Activated gamma-delta T cell (primary cell): ENCODE results near the gene RNU6-1.

Source experiments
- DNase-seq: peaks from one replicate; lab custom pipeline; 2025; lab: John Stamatoyannopoulos, UW

RNU6-1 gene

DNA sequence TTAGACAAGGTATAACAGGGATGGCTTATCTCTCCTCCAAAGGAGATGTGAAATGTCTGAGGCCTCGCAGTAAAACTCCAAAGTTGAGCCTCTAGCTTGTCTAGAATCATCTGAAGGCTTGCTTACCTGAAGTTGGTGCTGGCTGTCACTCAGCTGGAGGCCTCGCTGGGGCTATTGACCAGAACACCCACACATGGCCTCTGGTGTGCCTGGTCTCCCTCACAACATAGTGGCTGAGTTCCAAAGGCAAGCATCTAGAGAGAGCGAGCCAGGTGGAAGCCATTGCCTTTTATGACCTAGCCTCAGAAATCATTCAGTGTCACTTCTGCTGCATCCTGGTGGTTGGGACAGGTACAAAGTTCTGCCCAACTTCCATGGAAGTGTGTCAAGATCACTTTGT, 17.4 kb upstream of the RNU6-1 start:
- DNase-seq, result no peak

DNA sequence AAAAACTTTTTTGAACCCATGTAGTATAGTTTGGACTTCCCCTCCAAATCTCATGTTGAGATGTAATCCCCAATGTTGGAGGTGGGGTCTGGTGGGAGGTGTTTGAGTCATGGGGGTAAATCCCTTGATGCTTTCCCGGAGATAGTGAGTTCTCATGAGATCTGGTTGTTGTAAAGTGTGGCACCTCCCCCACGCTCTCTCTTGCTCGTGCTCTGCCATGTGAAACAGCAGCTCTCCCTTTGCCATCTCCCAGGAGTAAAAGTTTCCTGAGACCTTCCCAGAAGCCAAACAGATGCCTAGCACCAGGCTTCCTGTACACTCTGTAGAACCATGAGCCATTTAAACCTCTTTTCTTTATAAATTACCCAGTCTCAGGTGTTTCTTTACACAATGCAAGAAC, 16.0 kb upstream of the RNU6-1 start:
- DNase-seq, result no peak

- DNase-seq, result no peak
Measured at GRCh38 chr15:67854358-67854757, 14.5 kb upstream of the RNU6-1 start.

GRCh38 chr15:67853454-67853853, 13.6 kb upstream of the RNU6-1 start:
- DNase-seq, result no peak

- DNase-seq, result no peak
Measured at GRCh38 chr15:67852418-67852817, 12.6 kb upstream of the RNU6-1 start.

- no peak for DNase-seq
Measured at GRCh38 chr15:67850994-67851571, 11.2 kb upstream of the RNU6-1 start.

GRCh38 chr15:67850336-67850735, 10.5 kb upstream of the RNU6-1 start:
- no peak for DNase-seq

DNA sequence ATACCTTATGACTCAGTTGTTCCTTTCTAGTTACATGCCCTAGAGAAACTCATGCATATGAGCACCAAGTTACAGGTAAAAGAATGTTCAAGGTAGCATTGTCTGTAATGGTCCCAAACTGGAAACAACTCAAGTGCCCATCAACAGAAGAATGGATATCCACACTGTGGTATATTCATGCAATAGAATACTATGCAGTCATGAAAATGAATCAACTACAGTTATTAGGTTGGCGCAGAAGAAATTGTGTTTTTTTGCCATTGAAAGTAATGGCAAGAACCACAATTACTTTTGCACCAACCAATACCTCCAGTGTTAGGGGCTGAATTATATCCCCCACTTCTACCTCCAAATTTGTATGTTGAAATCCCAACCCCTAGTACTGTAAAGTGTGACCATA, 9.7 kb upstream of the RNU6-1 start:
- no peak for DNase-seq

DNA sequence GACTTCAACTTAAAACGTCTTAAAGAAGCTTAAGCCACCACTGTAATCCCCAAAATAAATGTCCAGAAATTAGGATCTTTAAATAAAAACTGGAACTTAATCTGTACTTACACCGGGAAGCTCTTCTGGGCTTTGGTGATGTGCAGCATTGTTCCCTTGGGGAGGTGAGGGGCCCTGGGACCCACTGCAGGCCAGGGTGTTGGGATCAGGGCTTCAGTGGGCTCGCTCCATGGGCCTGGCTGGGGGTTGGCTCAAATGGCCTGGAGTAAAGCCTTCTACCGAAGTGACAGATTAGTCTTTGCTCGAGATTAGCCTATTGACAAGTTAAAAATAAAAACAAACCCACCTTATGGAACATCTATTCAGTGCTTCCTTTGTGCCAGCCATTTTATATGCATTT, 6.1 kb upstream of the RNU6-1 start:
- DNase-seq, result no peak

GRCh38 chr15:67843571-67844387, 3.9 kb upstream of the RNU6-1 start:
- no peak for DNase-seq

GRCh38 chr15:67843092-67843501, 3.3 kb upstream of the RNU6-1 start:
- no peak for DNase-seq

DNA sequence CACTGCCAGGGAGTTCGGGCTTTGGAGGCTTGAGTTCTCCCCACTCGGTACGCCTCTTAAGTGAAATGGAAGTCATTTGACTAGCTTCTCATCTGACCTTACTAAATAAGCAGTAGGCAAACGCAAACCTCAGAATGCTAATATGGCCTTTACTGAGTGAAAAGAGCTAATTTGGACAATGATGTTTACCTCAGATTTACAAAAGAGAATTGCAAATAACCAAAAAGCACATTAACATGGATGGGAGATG, 1.6 kb upstream of the RNU6-1 start:
- no peak for DNase-seq

GRCh38 chr15:67840749-67841512, 1.1 kb upstream of the RNU6-1 start:
- no peak for DNase-seq

GRCh38 chr15:67839499-67839928, 331 bp downstream of the RNU6-1 start:
- DNase-seq, result no peak

DNA sequence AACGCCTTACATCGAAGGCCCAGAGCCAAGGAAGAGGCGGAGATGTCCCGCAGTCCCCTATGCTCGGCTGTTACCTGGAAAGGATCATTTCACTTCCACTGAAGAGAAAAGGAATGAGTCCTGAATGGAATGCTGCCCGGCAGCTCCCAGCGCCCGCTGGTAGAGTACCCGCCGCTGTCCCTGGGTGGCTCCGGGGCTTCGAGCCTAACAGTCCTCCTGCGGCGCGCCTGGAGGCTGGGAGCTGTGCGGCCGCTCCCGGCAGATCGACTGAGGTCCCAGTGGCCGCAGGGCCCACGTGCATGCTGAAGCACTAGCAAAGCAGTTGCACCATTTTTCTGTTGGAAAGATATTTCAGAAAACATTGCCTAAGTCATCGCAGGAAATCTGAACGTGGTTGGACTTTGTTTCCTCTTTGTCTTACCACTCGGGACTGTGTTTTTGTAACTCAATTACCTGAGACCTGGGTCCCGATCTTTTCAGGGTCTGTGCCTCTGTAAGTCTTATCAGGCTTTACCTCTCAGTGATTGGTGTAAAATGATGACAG, 984 bp downstream of the RNU6-1 start:
- no peak for DNase-seq

GRCh38 chr15:67836955-67837354, 2.9 kb downstream of the RNU6-1 start:
- no peak for DNase-seq

DNA sequence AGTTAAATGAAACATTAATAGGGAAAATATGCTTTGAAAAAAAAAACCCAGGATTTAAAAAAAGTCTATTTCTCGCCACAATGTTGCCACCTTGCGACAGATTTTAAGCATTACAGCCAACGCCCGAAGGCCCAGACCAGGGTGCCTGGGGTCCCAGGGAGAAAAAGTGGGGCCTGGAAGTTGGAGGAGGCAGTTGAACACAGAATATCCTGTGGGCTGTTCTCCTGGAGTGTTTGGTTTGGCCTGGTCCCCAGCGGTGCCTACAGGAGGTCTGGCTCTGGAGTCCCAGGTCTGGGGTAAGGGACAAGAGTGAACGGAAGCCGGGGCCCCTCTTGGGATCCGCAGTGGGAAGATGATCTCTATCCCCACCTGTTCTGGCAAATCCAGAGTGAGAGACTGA, 3.4 kb downstream of the RNU6-1 start:
- no peak for DNase-seq

- DNase-seq, result no peak
Measured at GRCh38 chr15:67836134-67836455, 3.8 kb downstream of the RNU6-1 start.

DNA sequence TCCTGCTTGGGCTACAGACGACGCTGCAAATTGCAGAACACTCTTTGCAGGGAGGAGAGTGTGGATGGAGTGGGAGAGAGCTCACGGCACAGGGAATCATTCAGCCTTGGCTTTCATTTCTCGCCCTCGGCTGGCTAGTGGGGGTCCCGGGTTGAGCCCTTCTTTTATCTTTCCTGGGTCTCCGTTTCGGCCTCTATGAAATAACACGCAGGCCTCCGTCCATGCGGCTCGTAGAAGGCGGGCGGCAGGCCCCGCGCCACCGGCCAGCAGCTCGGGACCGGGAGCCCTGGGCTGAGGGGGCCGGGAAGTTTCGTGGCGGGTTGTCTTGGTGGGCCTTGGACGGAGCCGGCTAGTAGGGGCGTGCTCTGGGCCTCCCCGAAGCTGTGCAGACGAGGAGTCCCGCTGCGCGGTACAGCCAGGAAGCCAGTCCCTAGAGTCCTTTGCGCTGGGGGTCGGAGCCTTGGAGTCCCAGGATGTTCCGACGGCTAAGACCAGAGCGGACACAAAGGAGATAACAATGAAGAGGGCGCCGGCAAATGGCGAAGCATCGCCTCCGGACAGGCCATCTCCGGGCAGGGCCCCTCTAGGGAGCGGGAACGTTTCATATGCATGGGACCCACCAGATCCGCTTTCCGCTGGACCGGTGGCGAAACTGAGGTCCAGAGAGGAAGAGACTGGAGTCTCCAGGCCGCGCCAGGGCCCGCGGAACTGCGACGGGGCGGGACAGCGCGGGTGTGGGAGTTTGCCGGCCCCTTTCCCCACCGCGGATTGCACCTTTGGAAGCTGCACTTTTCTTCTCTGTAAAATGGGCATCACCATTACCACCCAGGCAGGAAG, 4.3 kb downstream of the RNU6-1 start:
- no peak for DNase-seq

- DNase-seq, result no peak
Measured at GRCh38 chr15:67834581-67835296, 5.1 kb downstream of the RNU6-1 start.

GRCh38 chr15:67833710-67834511, 5.9 kb downstream of the RNU6-1 start:
- no peak for DNase-seq
